Neutrophil (primary cell): Measurements from ENCODE around the gene SULT2B1.
"Not testable (repeated sequence)": the region's sequence is repeated elsewhere in the genome, so short reads cannot be mapped to it uniquely, and the experiment has no call there.

Experiments
- H3K27ac ChIP-seq: fragments of 200-600 bp; sonication (generic); 2 replicates; pipeline ENCODE4 v1.5.1; 2016; ENCODE audit warnings: mild to moderate bottlenecking, moderate library complexity
- H3K27me3 ChIP-seq: fragments of 200-600 bp; sonication (generic); 2 replicates; pipeline ENCODE4 v1.6.0; 2016; ENCODE audit warnings: mild to moderate bottlenecking
- H3K36me3 ChIP-seq: fragments of 200-600 bp; sonication (generic); 2 replicates; pipeline ENCODE4 v1.5.1; 2017
- H3K4me1 ChIP-seq, 2 experiments: fragments of 200-600 bp in 1 of 2; sonication (generic) in 1 of 2; 1 replicate in 1 of 2; 2 replicates in 1 of 2; pipeline versions ENCODE4 v1.5.1 to v1.6.1; 2013 to 2016; ENCODE audit warnings: low read depth in 1 of 2, low read length in 1 of 2, mild to moderate bottlenecking in 1 of 2, moderate library complexity in 1 of 2; ENCODE audit not compliant: control insufficient read depth in 1 of 2, insufficient read depth in 1 of 2
- H3K4me3 ChIP-seq, 2 experiments: fragments of 200-600 bp in 1 of 2; sonication (generic) in 1 of 2; 1 replicate in 1 of 2; 2 replicates in 1 of 2; pipeline ENCODE4 v1.5.1; 2013 to 2016; ENCODE audit warnings: low read depth in 1 of 2, low read length in 1 of 2, mild to moderate bottlenecking in 1 of 2, moderate library complexity in 1 of 2
- H3K9me3 ChIP-seq: fragments of 200-600 bp; sonication (generic); 2 replicates; pipeline ENCODE4 v1.5.1; 2016
- CTCF ChIP-seq: fragments of 200-600 bp; sonication (generic); IDR thresholded peaks from 2 replicates; pipeline ENCODE4 v1.5.1; 2016; ENCODE audit warnings: antibody characterized with exemption

The SULT2B1 gene

GRCh38 chr19:48569814-48570213 lies 17.8 kb downstream of the SULT2B1 start:
- no peak overlapping the region for H3K4me3 ChIP-seq
- no peak overlapping the region for H3K27ac ChIP-seq
- no peaks in the 10 kb centered on the region for H3K36me3 ChIP-seq
- H3K27me3 ChIP-seq: peaks cover 24% of the 10 kb centered on the region
- no peaks in the 10 kb centered on the region for H3K4me1 ChIP-seq
- no peaks in the 10 kb centered on the region for H3K9me3 ChIP-seq
- TF ChIP-seq CTCF: no peak

GRCh38 chr19:48571378-48572162 lies 19.6 kb downstream of the SULT2B1 start:
- no peak for TF ChIP-seq CTCF
- Histone ChIP-seq H3K36me3 (no peaks in the 10 kb centered on the region), H3K4me3 (no peak overlapping the region), H3K27ac (no peak overlapping the region), H3K27me3 (peaks cover 24% of the 10 kb centered on the region), H3K9me3 (no peaks in the 10 kb centered on the region), H3K4me1 (no peaks in the 10 kb centered on the region)

GRCh38 chr19:48573163-48573505 lies 21.2 kb downstream of the SULT2B1 start:
- Histone ChIP-seq H3K27me3 (peaks cover 13% of the 10 kb centered on the region), H3K36me3 (no peaks in the 10 kb centered on the region), H3K27ac (no peak overlapping the region)

GRCh38 chr19:48575931-48576622 lies 24.1 kb downstream of the SULT2B1 start:
- H3K27ac ChIP-seq: no peak overlapping the region
- no peaks in the 10 kb centered on the region for H3K36me3 ChIP-seq
- no peaks in the 10 kb centered on the region for H3K27me3 ChIP-seq
- H3K4me1 ChIP-seq: no peaks in the 10 kb centered on the region
- no peak overlapping the region for H3K4me3 ChIP-seq
- TF ChIP-seq CTCF: no peak
- H3K9me3 ChIP-seq: no peaks in the 10 kb centered on the region

More at GRCh38 chr19:48573163-48573505, 21.2 kb downstream of the SULT2B1 start:
- Histone ChIP-seq H3K4me1 (no peaks in the 10 kb centered on the region), H3K9me3 (no peaks in the 10 kb centered on the region), H3K4me3 (no peak overlapping the region)
- no peak for TF ChIP-seq CTCF

DNA sequence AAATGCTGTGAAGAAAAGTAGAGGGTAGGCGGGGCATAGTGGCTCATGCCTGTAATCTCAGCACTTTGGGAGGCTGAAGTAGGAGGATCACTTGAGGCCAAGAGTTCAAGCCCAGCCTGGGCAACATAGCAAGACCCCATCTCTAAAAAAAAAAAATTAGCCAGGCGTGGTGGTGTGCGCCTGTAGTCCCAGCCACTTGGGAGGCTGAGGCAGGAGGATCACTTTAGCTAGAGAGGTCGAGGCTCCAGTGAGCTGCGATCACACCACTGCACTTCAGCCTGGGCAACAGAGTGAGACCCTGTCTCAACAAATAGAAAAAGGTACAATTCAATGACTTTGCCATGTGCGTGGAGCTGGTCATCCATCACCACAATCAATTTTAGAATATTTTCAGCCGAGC lies 25.9 kb downstream of the SULT2B1 start:
- not testable (repeated sequence) for H3K4me1 ChIP-seq, H3K4me3 ChIP-seq, H3K27me3 ChIP-seq, H3K9me3 ChIP-seq, H3K27ac ChIP-seq, H3K36me3 ChIP-seq

- Histone ChIP-seq H3K4me1 (peaks cover 0 to under 1% of the 10 kb centered on the region in 2 experiments), H3K27me3 (no peaks in the 10 kb centered on the region), H3K9me3 (no peaks in the 10 kb centered on the region), H3K27ac (no peak overlapping the region), H3K4me3 (no peak overlapping the region), H3K36me3 (no peaks in the 10 kb centered on the region)
- TF ChIP-seq CTCF: no peak
Measured at GRCh38 chr19:48578891-48579290, 26.9 kb downstream of the SULT2B1 start.
